GOT3 (cell line): ENCODE measurements around the gene SMCP.
A peak's percentile ranks its signal among the peaks of the same experiment; 100 is the strongest.

Experiments used
- DNase-seq: peaks from one replicate; lab custom pipeline; 2025; ENCODE audit warnings: mixed read lengths; lab: John Stamatoyannopoulos, UW

Gene SMCP, protein sequence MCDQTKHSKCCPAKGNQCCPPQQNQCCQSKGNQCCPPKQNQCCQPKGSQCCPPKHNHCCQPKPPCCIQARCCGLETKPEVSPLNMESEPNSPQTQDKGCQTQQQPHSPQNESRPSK

DNA sequence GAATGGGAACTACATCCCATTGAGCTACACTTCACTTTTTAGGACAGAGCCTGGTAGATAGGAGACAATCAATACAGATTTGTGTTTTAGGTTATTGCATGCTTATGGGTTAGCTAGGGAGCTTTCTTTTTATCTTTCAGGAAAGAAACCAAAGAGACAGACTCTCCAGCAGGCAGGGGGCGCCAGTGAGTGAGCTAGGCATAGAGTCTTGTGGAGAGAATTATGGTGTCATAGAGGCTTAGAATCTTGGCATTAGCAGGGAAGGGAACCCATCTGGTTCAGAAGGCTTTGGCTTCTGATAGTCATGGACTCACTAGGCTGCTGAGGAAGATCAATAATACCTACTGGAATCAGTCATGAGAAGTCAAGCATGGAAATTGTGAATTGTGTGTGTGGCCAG, at the start of gene SMCP:
TSS of gene SMCP (plus strand) at position 281 of the 400 bp plus-strand sequence. CDS start 6,101 bp downstream, outside the sequence.
- DNase-seq: no peak

- DNase-seq: no peak
Observed at GRCh38 chr1:152836870-152837269, 41.3 kb upstream of the SMCP start.

DNA sequence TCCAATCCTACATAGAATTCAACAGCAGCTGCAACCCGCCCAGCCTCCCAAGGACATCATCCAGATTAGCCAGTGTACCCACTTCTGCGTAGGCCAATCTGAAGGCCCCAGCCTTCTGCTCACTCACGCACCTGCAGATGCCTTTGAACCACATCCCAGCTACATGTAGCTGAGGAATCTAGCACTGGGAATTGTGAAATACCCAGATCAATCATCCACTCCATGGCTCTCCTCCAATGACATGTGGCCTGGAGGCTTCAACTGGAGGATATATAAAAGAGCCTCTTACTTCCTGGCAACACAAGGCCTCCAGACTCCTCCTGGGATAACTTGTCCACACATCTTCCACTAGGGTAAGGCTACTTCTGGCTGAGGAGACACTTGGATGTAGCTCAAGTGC, 35.6 kb upstream of the SMCP start, which contains the start of gene LCE6A:
TSS of gene LCE6A (plus strand) at position 301 of the 400 bp plus-strand sequence. CDS start 665 bp downstream, outside the sequence.
- DNase-seq: no peak

DNA sequence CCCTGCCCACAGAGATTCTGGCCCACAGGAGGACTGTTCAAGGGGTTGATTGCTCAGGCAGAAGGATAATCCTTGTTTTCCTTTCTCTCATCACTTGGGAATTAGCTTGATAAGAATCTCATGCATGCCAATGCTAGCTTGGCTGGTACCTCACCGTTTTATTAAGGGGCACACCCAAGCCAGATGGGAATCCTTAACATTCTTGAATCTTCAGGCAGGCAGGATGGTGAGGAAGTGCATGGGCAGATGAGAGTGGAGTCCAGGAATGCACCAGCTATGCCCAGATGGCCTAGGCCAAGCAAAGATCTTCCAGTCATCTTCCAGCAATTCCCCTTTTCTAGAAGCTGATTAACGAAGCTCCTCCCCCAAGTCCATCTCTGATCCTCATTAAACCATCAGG, 22.5 kb upstream of the SMCP start:
- no peak for DNase-seq

- no peak for DNase-seq
Observed at GRCh38 chr1:152858062-152858461, 20.1 kb upstream of the SMCP start.

- no peak for DNase-seq
Observed at GRCh38 chr1:152859696-152860095, 18.4 kb upstream of the SMCP start, which contains the start of gene LCE7A. LCE7A (plus strand) TSS chr1:152859996; CDS start chr1:152860698, 702 bp downstream.

DNA sequence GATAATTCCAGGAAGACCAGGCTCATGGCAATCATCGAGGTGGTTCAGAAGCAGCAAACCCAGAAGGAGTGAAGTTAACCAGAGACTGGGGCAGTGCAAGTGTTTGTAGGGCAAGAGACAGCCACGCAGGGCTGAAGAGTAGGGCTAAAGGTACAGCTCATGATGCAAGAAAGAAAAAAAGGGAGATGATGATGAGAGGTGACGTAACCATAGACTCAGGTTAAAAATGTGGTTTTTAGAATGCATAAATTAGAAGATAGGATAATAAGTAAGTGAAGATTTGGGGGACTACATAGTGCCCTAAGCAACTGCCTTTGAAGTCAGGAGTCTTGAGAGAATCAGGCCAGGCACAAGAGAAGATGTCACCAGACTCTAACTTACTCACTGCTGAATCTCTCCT, 18.0 kb upstream of the SMCP start:
- no peak for DNase-seq

DNA sequence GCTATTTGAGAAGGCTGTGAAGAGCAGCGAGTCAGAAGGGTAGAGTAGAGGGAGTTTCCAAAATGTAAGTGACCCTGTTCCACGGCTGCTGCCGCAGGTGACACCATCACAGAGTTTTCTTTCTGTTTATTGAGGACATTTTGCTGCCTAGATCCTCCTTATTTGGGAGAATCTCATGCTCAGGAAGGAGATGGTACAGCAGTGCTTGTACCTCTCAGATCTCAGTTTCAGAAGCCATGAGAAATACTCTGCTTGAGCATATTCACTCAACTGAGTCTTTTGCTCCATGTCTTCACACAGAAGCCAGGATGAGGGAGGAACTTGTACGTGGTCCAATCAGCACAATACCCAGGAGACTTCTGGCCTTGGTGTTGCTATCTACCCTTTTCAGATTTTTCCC, 16.7 kb upstream of the SMCP start:
- DNase-seq: no peak

GRCh38 chr1:152864443-152864842, 13.7 kb upstream of the SMCP start:
- no peak for DNase-seq

- no peak for DNase-seq
Observed at GRCh38 chr1:152866321-152866720, 11.8 kb upstream of the SMCP start.

DNA sequence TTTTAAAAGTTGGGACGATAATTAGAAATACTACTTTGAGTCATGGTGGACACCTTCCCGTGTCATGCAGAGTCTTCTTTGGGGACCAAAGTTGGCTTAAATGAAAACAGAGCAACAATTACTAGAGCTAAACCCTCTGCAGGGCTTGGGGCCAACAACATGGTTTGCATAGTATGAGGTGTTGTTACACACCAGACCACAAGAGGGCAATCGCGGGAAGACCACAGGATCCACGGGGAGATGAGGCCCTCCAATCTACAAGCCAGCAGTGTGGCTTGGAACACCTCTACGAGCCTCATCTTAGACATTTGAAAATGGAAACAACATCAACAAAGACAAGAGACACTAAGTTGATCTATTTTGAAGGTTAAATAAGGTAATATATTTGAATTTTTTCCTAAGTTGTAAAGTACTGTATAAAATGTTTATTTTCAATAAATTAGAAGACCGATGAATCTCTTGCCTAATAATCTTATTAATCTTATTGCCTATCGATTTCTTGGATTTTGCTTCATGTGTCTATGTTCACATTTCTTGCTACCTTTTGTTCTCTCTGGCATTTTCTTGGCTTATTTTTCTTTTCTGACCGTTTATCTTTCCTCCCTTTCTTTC, 8.2 kb upstream of the SMCP start:
- peak; percentile 12 for DNase-seq

DNA sequence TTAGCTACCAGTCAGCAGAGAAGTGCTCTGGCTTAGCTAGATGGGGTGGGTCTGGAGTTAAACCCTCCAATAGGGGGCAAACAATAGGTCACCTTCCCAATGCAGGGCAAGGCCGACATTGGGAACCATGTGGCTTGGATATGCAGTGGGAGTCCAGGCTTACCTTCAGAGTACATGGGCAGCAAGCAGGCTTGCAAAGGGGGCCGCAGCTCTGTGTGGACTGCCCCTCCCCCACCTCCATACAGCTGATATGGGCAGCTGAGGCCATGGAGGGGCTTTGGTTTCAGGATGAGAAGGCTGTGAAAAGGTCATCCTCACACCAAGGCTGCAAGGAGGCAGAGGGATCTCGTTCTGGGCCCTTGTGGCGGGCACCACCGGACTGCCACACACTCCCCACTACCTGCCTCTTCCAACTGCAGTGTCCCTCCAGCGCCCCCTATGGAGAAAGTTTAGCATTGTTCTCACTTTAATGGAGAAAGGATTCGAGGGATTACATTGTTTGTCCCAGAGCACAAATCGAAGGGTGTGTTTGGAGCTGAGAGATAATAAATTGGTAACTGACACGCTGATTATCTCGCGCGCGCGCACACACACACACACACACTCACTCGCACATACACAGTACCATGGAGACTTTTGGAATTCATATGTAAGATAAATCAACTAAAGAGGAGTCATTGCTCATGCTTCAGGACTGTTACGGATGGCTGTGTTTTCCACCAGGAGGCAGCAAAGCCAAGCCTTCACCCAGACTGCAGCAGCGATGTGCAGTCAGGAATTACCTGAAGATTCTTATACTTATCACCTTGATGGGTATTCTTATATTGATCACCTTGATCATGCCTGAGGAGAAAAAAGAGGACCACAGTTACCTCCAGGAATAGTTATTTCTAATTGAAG, 7.0 kb upstream of the SMCP start:
- no peak for DNase-seq

DNA sequence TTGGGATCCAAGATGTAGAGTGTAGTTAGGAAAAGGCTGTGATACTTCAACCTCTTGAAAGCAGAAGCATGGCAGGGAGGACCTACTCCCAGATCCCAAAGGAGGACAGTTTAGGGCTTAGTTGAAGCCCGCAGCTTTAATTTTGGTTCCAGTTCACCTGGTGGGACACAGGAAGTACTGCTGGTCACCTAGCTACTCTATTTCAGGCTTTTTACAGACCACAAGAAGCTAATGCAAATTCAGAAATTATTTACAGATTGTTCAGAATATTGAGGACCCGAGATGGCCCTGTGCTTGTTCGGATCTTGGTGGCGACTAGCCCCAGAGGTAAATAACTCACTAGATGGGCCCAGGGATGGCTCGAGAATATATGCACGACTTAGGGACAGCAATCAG, 6.4 kb upstream of the SMCP start:
- no peak for DNase-seq

GRCh38 chr1:152873495-152873894, 4.6 kb upstream of the SMCP start:
- DNase-seq: no peak

GRCh38 chr1:152876827-152877226, 1.3 kb upstream of the SMCP start:
- DNase-seq: no peak

DNA sequence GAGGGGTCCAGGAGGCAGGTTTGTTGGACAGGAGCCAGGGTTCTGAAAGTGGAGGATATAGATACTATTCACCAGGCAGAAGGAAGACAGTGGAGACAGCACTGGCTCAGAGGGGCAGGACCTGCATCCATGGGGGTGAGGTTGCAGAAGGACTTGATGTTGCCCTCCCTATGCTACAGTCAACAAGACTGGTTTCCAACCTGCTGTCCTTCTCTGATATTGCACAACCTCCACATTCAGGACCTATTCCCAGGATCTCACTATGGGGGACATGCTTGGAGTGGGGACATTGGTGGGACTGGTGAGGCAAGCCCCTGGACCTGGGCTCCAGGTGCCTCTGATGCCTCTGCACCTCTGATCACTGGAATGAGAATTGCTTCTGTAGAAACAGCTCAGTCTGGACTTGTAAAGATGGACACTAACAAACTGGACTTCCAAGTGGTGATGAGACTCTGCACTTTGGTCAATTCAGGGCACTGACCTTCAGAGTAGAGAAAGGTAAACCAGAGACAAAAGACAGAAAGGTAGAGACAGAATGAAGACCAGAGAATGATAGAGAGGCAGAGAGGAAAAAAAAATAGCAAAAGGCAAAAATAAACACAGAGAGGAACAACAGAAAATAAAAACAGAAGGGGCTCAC, 1.6 kb downstream of the SMCP start:
- DNase-seq: no peak

DNA sequence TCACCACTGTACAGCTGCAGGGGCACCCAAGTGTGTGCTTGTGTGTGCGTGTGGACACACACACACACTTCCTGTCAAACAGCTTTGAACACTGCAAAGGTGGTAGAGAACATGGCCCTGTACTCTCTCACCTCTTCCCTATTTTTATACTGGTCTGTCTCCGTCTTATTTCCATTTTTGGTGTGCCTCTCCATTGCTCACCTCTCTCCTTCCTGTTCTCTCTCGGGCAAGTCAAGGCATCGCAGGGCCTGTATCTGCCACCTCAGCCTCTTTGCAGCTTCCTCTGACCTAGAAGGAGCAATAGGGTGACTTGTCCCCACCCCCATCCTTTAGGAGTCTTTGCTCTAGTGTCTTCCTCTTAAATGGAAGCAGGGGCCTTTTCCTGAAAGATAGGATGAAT, 2.2 kb downstream of the SMCP start:
- no peak for DNase-seq

DNA sequence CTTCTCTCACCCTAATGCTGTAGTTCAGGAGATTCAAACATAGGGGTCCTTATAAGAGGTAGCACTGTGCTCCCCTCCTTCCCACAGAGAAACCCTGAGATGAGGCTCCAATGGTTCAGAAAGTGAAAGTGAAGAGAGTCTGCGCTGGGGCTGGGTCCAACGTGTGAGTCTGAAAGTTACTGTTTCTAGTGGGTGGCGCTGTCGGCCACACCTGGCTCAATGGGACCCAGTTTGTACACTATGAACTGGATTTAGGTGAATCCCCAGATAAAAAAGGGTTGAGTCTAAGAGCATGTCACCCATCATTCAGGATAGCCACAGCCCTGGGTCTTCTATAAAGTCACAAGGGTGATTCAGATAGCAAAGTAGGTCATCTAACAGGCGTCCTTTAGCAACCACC, 2.8 kb downstream of the SMCP start:
- no peak for DNase-seq

DNA sequence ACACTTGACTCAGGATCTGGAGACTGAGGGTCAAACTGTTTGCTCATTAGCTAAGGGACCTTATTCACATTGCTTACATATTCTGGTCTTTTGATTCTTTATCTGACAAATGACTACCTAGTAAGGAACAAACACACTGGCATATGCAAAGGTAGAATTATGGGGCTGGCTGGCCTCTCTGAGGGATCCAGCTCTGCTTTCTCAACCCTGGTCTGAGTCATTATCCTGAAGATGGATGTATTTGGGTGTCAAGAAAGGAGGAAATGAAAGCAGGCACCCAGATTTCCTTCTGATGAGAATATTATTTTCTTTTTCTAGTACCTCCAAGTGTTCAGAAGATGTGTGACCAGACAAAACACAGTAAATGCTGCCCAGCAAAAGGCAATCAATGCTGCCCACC, 6.0 kb downstream of the SMCP start:
- DNase-seq: no peak

DNA sequence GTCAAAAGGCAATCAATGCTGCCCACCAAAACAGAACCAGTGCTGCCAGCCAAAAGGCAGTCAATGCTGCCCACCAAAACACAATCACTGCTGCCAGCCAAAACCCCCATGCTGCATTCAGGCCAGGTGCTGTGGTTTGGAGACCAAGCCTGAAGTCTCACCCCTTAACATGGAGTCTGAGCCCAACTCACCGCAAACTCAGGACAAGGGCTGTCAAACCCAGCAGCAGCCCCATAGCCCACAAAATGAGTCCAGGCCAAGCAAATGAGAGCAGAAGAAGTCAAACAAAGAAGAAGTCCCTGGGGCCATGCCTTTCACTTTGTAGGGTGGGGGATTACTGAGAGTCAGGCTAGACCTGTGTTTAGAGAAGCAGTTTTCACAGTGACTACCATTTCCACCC, 6.4 kb downstream of the SMCP start:
- no peak for DNase-seq

GRCh38 chr1:152884966-152885624, 7.0 kb downstream of the SMCP start:
- peak; percentile 8 for DNase-seq

GRCh38 chr1:152886085-152886484, 8.0 kb downstream of the SMCP start:
- DNase-seq: no peak
